PC-3 (cell line): ENCODE data around the gene CCNJL.

ENCODE experiments used
- CTCF ChIP-seq: fragments of 300-600 bp; sonication (generic); conservative IDR thresholded peaks from 2 replicates; pipeline ENCODE4 v1.5.1; 2017; ENCODE audit warnings: antibody characterized with exemption, low read depth, mild to moderate bottlenecking, low read length
- EZH2 ChIP-seq: fragments of 300-600 bp; sonication (generic); IDR thresholded peaks from one replicate; pipeline ENCODE4 v1.6.1; 2017; ENCODE audit warnings: antibody characterized with exemption, mild to moderate bottlenecking, low read length; ENCODE audit not compliant: unreplicated experiment

- TF ChIP-seq CTCF: no peak
- TF ChIP-seq EZH2: no peak
Observed at GRCh38 chr5:160213537-160213936, 98.8 kb downstream of the CCNJL start.
